GM11168 (cell line): ENCODE data around the gene SOX1.

Experiments used
- in situ Hi-C: fragments of 300-500 bp; cut with MboI; formaldehyde crosslinking; loops from one replicate; pipeline ENCODE4 v1.12.0; 2022; ENCODE audit warnings: low sequenced_read_pairs; ENCODE audit not compliant: unreplicated experiment

The SOX1 gene

DNA sequence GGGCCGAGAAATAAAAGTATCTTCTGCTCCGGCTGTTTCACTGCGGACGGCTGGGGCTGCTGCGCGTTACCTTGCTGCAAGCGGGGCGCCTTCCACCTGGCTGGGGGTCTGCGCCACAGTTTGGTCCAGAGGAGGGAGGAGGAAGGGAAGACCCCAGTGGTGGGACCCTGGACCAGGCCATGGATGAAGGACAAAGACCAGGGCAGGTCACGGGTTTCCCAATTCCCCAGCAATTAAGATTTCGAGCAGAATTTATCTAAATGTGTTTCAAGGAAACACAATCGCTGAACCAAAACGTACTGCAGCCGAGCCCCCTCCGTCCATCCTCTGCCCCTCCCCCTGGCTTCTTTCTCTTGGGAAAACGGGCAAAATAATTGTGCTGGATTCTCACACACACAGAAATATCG, 2.9 kb downstream of the SOX1 start:
- in situ Hi-C loops, result no loop called here

DNA sequence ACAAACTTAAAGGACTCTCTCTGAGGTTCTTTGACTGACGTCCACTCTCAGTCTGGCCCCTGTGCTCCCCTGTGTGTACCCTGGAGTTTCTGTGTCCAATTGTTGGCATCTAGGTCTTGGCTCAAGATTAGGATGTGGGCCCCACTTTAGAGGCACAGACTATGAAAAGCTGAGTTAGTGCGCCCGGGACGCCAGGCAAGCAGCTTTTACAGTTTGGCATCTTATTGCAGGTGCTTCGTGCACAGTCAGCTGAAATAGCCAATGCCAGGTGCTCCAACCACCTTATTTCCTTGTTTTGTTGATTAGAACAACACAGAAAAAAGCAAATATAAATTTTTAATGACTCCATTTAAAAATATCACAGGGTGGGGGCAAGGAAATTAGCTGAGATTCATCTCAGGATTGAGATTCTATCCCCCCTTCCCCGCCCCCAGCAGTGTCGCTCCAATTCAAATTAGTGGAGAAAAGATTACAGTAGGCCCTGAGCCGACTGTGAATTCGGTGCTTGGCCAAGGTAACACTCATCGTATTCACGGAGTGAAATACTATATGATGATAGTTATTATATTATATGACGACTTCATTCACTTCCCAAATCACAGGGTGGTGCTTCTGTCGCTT, 4.3 kb downstream of the SOX1 start:
- in situ Hi-C loops, result no loop called here

DNA sequence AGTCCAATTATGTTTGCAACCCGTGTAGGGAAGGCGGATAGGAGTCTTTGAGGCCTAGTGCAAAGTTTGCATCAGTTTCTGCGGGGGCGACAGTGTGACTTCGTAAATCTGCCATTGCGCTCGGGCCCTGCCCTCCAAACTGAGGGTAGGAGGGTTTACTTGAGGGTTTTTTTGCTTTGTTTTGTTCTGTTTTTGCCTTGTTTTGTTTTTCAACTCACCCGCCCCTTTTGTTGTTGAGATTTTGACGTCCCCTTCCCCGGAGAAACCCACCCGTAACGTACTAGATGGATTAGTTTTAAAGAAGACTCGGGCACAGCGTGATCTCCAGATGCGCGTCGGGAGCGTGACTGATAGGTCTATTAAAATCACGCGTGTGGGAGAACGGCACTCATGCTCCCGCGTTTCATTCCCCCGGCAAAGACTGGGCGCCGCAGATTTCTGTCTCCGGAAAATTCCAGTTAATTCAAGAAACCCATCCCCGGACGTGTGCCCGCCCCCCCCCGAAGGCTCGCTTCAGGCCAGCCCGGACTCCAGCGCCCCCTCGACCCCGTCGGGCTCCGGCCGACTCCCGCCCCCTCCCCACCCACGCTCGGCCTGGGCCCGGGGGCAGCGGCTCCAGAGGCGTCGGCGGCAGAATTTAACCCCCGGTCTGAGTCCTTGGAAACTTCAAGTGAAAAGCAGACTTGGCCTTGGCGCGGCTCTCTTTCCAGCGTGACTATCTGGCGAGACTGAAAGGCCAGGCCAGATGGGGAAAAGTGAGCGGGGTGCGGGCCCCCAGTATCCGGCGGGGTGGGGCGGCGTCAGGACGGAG, 5.0 kb downstream of the SOX1 start:
- in situ Hi-C loops, result no loop called here

DNA sequence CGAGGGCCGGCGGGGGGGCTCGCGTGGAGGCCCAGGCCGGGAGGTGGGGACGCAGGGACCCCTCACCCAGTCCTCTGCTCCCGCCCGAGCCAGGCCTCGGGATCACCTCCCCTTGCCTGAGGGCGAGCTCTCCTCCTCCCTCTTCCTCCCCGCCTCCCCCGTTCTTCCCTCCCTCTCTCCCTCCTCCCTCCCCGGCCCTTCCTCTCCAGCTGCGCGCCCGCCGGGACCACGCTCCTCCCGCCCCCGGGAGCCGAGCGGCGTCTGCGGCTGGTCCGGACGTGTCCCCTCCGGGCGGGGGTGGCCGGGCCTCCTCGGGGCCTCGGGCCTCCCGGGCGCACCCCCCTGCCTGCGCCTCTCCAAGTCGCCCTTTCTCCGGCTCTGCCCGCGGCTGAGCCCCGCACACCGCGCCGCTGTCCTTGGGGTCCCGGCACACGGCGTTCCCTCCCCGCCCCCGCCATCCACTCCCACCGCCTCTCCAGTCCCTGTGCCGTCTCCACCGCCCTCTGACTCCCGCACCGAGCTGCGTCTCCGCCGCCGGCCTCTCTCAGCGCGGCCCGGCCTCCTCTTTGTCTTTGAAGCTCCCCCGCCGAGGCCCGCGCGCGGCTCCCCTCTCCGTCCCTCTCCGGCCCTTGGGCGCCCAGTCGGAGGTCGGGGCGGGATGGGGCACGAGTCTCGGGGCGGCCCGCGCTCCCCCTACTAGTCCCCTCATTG, 5.7 kb downstream of the SOX1 start:
- in situ Hi-C loops, result no loop called here

DNA sequence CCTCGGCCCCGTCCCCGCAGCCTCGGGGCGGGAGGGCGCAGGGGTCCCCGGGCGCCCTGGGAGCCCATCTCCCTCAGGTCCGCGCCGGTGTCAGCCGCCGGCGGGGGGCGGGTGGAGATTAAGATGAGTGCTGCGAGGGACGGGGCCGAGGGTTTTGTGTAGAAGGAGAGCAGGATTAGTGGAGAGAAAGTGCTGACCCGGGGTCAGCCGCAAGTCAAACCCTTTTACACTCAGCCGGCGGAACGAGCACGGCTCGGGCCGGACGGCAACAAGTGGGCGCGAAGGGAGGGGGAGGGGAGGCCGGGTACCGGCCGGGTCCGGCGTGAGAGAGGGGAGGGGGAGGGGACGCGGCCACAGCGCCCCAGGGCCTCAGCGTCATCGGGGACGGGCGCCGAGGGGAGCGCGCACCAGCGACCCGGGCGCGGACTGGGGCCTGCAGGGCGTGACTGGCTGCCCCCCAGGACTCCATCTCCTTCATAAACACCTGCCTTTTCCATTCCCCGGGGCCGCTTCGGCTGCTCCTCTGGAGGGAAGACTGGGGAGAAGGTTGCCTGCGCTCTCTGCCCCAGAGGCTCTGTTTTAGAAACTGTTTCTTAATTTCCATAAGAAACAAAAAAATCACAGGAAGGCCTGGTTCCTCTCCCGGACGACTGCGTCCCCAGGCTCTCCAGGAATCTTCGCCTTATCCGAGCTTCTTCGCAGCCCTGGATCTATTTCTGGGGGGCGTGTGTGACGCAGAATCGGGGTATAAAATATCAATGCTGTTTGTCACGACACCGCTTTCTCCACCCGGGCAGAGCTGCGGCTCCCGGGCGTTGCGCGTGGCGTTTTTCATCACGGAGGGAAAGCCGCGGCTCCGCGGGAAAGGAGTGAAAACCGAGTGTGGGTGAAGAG, 6.5 kb downstream of the SOX1 start:
- in situ Hi-C loops, result no loop called here

DNA sequence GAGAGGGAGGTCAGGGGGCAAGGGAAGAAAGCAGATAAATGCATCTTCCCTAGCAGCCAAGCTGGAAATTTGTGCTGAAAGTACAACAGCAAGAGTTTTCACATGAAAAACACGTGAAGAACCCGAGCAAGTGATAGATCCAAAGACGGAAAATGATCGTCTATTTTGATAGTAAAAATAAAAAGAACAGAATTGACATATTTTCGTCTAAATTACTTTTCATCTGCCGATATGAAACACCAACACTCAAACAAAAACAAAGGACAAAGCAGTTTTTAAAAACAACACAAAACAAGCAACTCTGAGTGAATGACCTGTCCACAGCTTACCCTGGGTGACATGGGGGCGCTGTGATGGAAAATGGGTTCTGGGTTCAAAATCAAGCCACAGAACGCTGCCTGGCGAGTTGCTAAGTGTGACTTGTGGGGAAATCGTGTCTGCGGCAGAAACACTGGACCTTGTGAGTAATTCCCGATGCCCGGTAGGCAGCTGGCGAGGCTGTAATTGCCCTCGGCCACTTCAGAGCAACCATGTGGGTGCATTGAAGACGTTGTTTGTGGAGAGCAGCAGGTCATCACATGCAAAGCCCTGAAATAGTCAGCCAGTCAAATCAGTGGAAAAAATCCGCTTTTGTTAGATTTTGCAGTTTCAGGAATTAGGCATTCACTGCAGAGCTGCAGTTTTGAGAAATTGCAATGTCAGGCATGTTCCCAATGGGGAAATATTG, 7.4 kb downstream of the SOX1 start:
- in situ Hi-C loops, result no loop called here

DNA sequence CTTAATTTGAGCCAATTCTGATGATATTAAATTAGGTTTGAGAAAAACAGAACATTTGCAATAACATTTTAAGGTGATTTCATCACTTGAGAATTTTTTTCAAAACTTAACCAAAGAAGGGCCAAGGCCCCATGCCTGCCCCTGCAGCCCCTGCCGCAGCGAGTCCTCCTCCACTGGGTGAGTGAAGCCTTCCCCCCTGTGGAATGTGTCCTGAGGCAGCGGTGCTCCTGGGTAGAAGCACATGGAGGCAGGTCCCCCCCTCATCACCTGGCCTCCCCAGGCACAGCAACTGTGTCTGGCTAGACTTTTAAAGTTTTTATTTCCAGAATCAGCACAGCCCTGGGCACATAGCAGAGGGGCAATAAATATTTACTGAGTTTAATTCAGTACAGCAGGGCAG, 10.8 kb downstream of the SOX1 start:
- in situ Hi-C loops, result no loop called here

DNA sequence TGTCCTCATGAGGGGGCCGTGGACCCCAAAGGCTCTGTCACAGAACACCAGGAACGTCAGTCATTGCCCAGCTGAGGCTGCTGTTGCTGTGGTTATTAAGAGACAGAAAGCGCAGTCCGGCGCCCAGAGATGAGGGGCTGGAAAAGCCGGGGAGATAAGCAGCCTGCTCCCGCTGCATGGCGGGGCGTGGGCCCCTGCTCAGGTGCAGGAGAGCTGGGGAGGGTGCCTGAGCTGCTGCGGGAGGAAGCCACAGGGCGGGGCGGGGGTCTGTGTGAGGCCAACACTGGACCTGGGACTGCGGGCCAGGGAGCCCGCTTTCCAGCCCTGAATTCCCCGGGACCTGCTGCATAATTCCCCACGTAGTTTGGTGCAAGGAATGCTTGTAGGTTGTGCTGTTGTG, 11.3 kb downstream of the SOX1 start:
- in situ Hi-C loops, result no loop called here

DNA sequence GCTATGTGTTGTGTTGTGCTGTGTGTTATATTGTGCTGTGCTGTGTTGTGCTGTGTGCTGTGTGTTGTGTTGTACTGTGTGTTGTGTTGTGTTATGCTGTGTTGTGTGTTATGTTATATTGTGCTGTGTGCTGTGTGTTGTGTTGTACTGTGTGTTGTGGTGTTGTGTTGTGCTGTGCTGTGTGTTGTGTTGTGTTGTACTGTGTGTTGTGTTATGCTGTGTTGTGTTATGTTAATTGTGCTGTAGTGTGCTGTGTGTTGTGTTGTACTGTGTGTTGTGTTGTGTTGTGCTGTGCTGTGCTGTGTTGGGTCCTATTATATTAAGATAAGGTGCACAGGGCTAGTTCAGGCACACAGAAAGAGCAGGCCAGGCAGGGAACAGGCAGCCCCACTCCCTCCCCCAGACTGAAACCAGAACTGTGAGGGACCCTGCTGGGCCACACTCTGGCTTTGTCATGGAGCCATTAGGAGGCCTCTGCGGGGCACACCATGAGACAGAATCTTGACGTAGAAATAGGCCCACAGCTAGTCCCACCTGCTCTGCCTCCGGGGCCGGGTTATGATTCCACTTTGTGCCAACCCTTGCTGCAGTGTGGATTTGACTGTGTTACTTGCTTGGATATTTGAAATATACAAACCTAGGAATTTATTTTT, 12.1 kb downstream of the SOX1 start:
- in situ Hi-C loops, result no loop called here

DNA sequence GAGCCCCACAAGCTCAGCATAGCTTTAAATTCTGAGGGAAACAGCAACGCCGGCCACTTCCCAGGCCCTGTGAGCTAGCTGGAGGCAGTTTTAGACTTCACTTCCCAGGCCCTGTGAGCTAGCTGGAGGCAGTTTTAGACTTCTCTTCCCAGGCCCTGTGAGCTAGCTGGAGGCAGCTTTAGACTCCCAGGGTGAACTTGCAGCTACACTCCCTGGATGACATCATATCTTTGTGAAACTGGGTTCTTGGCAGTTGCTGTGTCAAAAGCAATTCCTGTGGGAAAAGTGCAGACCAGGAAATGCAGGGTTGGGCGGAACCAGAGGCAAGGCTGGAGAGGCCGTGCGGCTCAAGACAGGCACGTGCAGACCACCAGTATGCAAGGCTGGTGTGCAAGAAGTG, 12.7 kb downstream of the SOX1 start:
- in situ Hi-C loops, result no loop called here

DNA sequence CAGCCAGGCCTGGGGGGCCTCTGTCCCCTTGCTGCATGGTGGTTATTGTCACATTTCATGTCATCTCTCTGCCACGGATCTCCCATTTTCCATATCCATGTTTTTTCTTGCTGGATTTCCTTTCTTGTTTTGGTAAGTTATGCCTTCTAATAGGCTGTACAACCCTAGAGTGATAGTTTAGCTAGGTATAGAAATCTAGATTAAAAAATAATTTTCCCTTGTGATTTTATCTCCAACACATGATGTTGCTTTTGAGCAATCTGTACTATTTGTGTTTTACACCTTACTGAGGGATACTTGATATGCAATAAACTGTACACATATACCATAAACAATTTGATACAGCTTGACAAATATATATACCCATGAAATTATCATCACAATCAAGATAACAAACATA, 17.0 kb downstream of the SOX1 start:
- in situ Hi-C loops, result no loop called here

DNA sequence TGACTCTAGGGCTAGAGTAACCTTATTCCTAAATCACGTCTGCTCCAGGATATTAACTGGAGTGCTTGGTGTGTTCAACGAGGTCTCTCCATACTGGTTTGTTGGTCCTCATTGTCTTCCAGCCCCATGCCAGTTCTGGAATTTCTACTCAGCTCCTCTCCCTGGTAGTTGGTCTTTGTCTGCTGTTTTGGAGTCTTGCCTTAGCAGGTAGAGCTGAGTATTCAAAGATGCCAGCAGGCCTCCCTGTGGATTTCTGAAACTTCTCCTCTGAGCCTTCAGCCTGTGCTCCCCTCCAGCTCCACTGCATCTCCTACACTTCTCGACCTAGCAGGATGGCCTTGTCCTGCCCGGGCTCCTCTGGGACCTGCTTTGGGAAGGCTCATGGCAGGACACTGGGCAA, 25.5 kb downstream of the SOX1 start:
- in situ Hi-C loops, result no loop called here

DNA sequence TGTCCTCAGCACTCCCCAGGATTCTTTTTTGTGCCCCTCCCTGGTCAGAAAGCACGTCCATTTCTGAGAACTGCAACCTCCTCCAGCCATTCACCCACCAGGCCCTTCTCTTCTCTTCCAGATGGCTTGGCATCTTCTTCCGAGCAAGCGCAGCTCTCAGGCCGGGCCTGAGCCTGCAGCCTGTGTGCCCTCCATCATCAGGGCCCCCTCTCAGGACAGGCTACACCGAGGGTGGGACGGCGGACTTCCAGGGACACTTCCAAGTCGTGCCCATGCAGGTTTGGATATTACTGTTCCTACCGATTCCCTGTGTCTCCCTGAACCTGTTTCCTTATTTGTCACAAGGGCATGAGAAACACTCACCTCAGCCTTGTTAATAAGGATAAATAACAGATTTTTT, 28.4 kb downstream of the SOX1 start:
- in situ Hi-C loops, result no loop called here

DNA sequence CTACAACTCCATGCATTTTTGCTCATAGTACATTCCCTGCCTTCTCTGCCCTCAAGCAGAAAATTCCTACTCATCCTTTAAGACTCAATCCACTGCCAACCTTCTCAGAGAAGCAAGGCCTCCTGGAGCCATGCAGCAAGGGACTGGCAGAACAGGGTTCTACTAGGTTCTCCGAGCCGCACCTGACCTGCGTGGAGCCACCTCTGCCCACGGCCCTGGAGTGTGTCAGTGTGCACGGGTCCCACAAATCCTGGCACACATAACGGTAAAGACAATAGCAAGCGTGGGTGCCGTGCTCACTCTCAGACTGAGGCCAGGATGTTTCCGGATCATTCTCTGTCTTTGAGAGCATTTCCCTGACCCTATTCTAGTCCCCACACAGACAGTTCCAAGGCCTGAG, 30.0 kb downstream of the SOX1 start:
- in situ Hi-C loops, result no loop called here

DNA sequence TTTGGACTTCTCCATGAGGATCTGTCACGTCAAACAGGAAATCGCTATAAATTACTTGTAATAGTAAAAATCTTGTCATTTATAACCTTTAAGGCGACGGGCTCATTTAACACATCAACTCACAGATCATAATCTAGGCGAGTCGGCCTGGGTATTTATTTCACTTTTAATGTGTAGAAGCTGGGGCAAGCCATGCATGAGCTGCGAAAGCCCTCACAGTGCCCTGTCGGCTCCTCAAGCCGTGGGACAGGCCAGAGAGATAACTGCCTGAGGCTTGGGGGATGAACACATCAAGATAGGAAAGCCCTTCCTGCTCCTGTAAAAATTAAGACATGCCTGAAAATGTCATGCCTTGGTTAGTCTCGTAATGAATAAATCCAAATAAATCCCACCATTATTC, 30.8 kb downstream of the SOX1 start:
- in situ Hi-C loops, result no loop called here

DNA sequence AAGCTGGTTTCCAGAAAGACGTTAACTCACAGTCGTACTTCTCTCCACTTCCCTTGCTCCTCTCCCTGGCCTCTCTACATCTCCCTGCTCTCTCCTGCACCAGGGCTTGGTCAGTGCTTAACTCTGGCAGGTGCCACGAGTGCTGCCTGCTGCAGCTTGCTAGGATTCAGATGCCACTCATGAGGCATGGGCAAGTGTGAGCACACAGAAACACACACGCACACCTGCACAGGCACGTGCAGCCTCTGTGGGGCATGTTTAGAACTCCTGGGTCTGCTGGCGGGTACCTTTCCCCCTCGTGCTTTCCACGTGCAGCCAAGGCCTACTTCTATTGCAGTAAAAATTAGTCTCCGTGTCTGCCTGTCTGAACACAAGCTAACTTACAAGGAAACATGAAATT, 31.8 kb downstream of the SOX1 start:
- in situ Hi-C loops, result no loop called here

DNA sequence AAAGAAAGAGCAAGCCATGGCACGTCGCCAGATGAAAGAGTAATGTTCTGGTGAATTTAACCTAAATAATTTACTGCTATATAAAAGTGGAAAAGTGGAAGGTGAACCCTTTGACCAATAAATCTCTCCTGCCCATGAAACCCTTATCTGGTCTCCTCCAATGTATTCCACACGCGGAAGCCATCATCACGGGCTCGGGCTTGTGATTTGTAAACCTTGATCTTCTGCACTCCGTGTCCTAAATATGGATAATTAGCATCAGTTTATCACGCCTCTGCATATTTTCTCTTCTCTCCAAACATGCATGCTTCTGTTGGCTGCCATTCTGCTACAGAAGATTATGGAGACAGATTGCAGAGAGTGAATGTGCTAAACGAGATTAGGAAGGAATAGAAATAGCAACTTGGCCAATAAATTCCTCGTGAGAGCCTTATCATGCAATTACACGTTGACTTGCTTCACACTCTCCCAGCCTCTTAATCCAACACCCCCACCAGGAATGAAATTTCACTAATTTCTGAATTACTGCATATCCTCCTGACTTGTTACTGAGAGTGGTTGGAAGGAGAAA, 34.5 kb downstream of the SOX1 start:
- in situ Hi-C loops, result no loop called here

DNA sequence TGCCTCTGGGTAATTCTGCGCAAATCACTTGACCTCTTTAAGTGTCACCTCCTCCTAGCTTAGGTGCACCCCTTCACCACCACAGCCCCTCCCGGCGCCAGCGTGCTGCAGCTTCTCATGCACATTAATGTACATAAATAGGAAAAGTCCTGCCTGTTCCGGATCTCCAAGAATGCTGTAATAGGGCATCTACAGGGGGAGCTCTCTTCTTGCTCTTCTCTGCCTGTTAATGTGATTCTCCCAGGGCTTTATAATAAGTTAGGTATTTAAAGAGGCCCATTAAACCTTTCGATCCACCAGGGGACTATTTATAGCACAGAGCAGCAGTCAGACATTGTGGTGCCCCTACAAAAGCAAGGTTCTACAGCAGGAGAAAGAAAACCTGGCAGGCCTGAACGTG, 35.3 kb downstream of the SOX1 start:
- in situ Hi-C loops, result no loop called here

DNA sequence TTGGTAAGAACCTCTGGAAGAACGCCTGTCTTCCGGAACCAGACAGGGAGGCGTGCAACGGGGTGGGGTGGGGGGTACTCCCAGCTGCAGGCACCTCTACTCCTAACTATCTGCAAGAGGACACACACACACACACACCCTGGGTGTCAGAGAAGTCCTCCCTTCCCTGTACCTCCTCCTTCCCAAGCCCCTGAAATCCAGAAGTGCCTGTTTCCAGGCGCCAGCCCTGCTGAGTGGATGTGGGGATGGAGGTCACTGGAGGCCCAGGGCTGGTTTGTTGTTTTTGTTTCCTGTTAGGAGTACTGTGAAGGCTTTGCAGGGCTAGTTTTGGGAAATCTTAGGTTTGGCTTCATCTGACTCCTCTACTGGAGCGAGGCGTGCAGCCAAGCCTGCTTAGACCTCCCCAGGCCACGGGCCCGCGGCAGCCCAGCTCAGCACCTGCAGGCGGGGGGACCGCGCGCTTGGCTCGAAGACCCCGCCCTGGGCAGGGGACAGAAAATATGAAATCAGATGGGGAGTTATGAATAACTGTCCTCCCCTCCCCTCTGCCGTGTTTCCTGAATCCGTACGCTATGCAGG, 36.4 kb downstream of the SOX1 start:
- in situ Hi-C loops, result no loop called here
